ENCODE results near the gene COL25A1.

DNA sequence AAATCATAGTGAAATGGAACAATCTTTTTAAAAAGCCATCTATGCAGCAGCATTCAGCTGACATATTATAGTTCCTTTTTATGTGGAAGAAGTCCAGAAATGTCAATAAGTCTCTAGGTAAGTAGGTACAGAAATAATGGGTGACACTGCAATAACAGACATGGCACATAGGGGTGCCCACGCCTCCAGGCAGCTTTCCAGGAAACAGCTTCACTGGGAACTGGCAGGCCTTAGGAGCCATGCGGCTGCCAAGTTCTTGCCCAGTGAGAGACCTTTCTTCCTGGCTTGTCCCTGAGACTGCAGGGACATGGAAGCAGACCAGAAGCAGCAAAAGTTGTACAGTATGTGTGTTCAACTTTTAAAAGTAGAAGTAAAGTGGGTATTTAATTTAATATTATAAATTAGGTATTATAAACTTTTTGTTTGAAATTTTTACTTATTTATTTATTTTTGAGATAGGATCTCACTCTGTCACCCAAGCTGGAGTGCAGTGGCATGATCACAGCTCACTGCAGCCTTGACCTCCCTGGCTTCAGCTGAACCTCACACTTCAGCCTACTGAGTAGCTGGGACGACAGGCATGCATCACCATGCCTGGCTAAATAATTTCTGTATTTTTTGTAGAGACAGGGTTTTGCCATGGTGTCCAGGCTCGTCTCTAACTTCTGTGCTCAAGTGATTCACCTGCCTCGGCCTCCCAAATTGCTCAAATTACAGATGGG lies 527.5 kb downstream of the COL25A1 start:
- no peak for TF ChIP-seq ZNF274 (IDR thresholded peaks at IDR 0.05; ENCODE audit: low read depth, low read length)
- no peak for TF ChIP-seq YY1 (IDR thresholded peaks at IDR 0.05; ENCODE audit: insufficient read depth, insufficient read length)
- TF ChIP-seq SUZ12 (IDR thresholded peaks at IDR 0.05; ENCODE audit: extremely low read depth, insufficient read depth, insufficient read length), result no peak

Data from NT2/D1 (cell line).